H1 (cell line): ENCODE results near the gene ADGB. TPM values are rescaled to one million over a fixed set of nuclear protein-coding genes. Genes with fewer than 3 reads are reported as not detected.
"Not testable (repeated sequence)": the region's sequence is repeated elsewhere in the genome, so short reads cannot be mapped to it uniquely, and the experiment has no call there.

Source experiments
- CTCF ChIA-PET: fragments of 300-600 bp; sonication (Branson Sonifier 250); formaldehyde crosslinking; loops from one replicate; lab custom pipeline; 2021; ENCODE audit not compliant: partially characterized antibody; lab: Charles Lee
- POLR2A ChIA-PET: fragments of 300-600 bp; sonication (Branson Sonifier 250); formaldehyde crosslinking; loops from one replicate; lab custom pipeline; 2021; ENCODE audit warnings: inconsistent platforms; ENCODE audit not compliant: partially characterized antibody; lab: Charles Lee
- DNase-seq, 2 experiments: peaks; one replicate each; pipeline versions ENCODE4 v3.0.0 to v3.0.0-alpha.2; 2010 to 2022; ENCODE audit warnings: low spot score in 2 of 2, low read depth in 1 of 2, mixed read lengths in 1 of 2
- FAIRE-seq: peaks from 2 replicates; lab custom pipeline; 2011; peaks lifted over from hg19 to GRCh38; lab: Jason Lieb, UNC
- H2AFZ ChIP-seq: 2 replicates; pipeline ENCODE4 v1.8.1; 2012; ENCODE audit warnings: low read length, inconsistent platforms
- H2AK5ac ChIP-seq: 2 replicates; pipeline ENCODE4 v1.6.1; 2013; ENCODE audit warnings: low read depth, low read length
- H2BK120ac ChIP-seq: replicated peaks from 2 replicates; pipeline ENCODE3; 2013; ENCODE audit warnings: low read depth, low read length, inconsistent platforms
- H2BK12ac ChIP-seq: 2 replicates; pipeline ENCODE4 v1.6.1; 2013; ENCODE audit warnings: low read depth, low read length
- H2BK15ac ChIP-seq: 2 replicates; pipeline ENCODE4 v1.6.1; 2013; ENCODE audit warnings: low read length
- H2BK20ac ChIP-seq: 2 replicates; pipeline ENCODE4 v1.6.1; 2013; ENCODE audit warnings: low read length
- H2BK5ac ChIP-seq: 2 replicates; pipeline ENCODE4 v1.6.1; 2013; ENCODE audit warnings: low read depth, low read length
- H3K14ac ChIP-seq: 2 replicates; pipeline ENCODE4 v1.6.1; 2013; ENCODE audit warnings: inconsistent platforms; ENCODE audit not compliant: insufficient read length
- H3K18ac ChIP-seq: 2 replicates; pipeline ENCODE4 v1.6.1; 2013; ENCODE audit warnings: low read length; ENCODE audit errors: extremely low read depth
- H3K23ac ChIP-seq: 2 replicates; pipeline ENCODE4 v1.6.1; 2013; ENCODE audit warnings: inconsistent platforms; ENCODE audit not compliant: insufficient read length
- H3K23me2 ChIP-seq: 2 replicates; pipeline ENCODE4 v1.6.1; 2013; ENCODE audit warnings: low read depth, low read length
- H3K27ac ChIP-seq: 2 replicates; pipeline ENCODE4 v1.6.1; 2011; ENCODE audit warnings: low read depth, low read length, inconsistent platforms
- H3K27me3 ChIP-seq, 4 experiments: replicated peaks in 1 of 4; 1 replicate in 1 of 4; 2 replicates in 3 of 4; pipeline versions ENCODE4 v1.6.1 to v1.8.1; 2011 to 2013; ENCODE audit warnings: low read length in 3 of 4, mild to moderate bottlenecking in 3 of 4, inconsistent platforms in 2 of 4, mixed read lengths in 2 of 4, moderate library complexity in 1 of 4; ENCODE audit not compliant: control insufficient read depth in 3 of 4, insufficient read depth in 3 of 4; ENCODE audit errors: extremely low read depth in 1 of 4
- H3K36me3 ChIP-seq, 4 experiments: 2 replicates each; pipeline versions ENCODE4 v1.6.1 to v1.8.1; 2011 to 2013; ENCODE audit warnings: mild to moderate bottlenecking in 4 of 4, low read length in 3 of 4, moderate library complexity in 2 of 4, control low read depth in 1 of 4, inconsistent platforms in 1 of 4; ENCODE audit not compliant: insufficient read depth in 4 of 4, control insufficient read depth in 2 of 4
- H3K4ac ChIP-seq: replicated peaks from 2 replicates; pipeline ENCODE3; 2013; ENCODE audit warnings: low read length, low read depth, mixed read lengths, inconsistent platforms; ENCODE audit not compliant: insufficient read length
- H3K4me1 ChIP-seq, 4 experiments: replicated peaks in 1 of 4; 1 replicate in 1 of 4; 2 replicates in 3 of 4; pipeline versions ENCODE4 v1.6.1 to v1.8.1; 2011 to 2013; ENCODE audit warnings: low read length in 3 of 4, inconsistent platforms in 2 of 4, mixed read lengths in 1 of 4; ENCODE audit not compliant: insufficient read depth in 4 of 4, control insufficient read depth in 3 of 4
- H3K4me2 ChIP-seq, 2 experiments: 2 replicates each; pipeline versions ENCODE4 v1.6.1 to v1.8.1; 2011 to 2013; ENCODE audit warnings: low read depth in 2 of 2, low read length in 2 of 2, control low read depth in 1 of 2, inconsistent platforms in 1 of 2, mild to moderate bottlenecking in 1 of 2; ENCODE audit not compliant: insufficient read depth in 1 of 2
- H3K4me3 ChIP-seq, 4 experiments: fragments of 200-600, 300-600 bp in 1 of 4; sonication (generic), shearing (Covaris generic), sonication (Bioruptor Twin) in 1 of 4; 2 replicates each; pipeline versions ENCODE4 v1.5.1 to v1.8.1; 2011 to 2016; ENCODE audit warnings: low read length in 4 of 4, low read depth in 3 of 4, control low read depth in 2 of 4, inconsistent platforms in 2 of 4, mild to moderate bottlenecking in 2 of 4, mixed read lengths in 1 of 4, moderate library complexity in 1 of 4; ENCODE audit not compliant: insufficient read depth in 2 of 4; ENCODE audit errors: extremely low read depth in 1 of 4
- H3K56ac ChIP-seq: replicated peaks from 2 replicates; pipeline ENCODE3; 2013; ENCODE audit warnings: low read depth, mild to moderate bottlenecking, mixed read lengths, low read length, inconsistent platforms; ENCODE audit not compliant: insufficient read length
- H3K79me1 ChIP-seq: 2 replicates; pipeline ENCODE4 v1.6.1; 2013; ENCODE audit warnings: low read depth, low read length, control low read depth
- H3K79me2 ChIP-seq, 2 experiments: 2 replicates each; pipeline versions ENCODE4 v1.6.1 to v1.8.1; 2012 to 2013; ENCODE audit warnings: low read length in 2 of 2, mild to moderate bottlenecking in 2 of 2, inconsistent platforms in 1 of 2; ENCODE audit not compliant: insufficient read depth in 2 of 2, control insufficient read depth in 1 of 2
- H3K9ac ChIP-seq, 4 experiments: replicated peaks in 1 of 4; 1 replicate in 1 of 4; 2 replicates in 3 of 4; pipeline versions ENCODE4 v1.6.1 to v1.8.1; 2011 to 2013; ENCODE audit warnings: low read depth in 3 of 4, low read length in 3 of 4, control low read depth in 2 of 4, mild to moderate bottlenecking in 2 of 4, moderate library complexity in 2 of 4, inconsistent platforms in 1 of 4; ENCODE audit errors: extremely low read depth in 1 of 4
- H3K9me3 ChIP-seq, 2 experiments: 2 replicates each; pipeline versions ENCODE4 v1.6.1 to v1.8.1; 2012 to 2013; ENCODE audit warnings: mild to moderate bottlenecking in 2 of 2, moderate library complexity in 2 of 2, control low read depth in 1 of 2, inconsistent platforms in 1 of 2, low read depth in 1 of 2, low read length in 1 of 2, mixed read lengths in 1 of 2; ENCODE audit not compliant: insufficient read depth in 2 of 2
- H4K20me1 ChIP-seq, 2 experiments: replicated peaks in 1 of 2; 2 replicates each; pipeline versions ENCODE3 to v1.8.1; 2011 to 2013; ENCODE audit warnings: inconsistent platforms in 2 of 2, low read length in 2 of 2, mild to moderate bottlenecking in 1 of 2; ENCODE audit not compliant: insufficient read depth in 2 of 2, control insufficient read depth in 1 of 2
- H4K5ac ChIP-seq: 2 replicates; pipeline ENCODE4 v1.6.1; 2013; ENCODE audit warnings: low read length, low read depth, mixed read lengths, inconsistent platforms; ENCODE audit not compliant: insufficient read length
- H4K8ac ChIP-seq: 2 replicates; pipeline ENCODE4 v1.8.0; 2013; ENCODE audit warnings: mild to moderate bottlenecking, moderate library complexity, low read length, inconsistent platforms; ENCODE audit not compliant: insufficient read depth; ENCODE audit errors: extremely low read depth
- H4K91ac ChIP-seq: replicated peaks from 2 replicates; pipeline ENCODE3; 2013; ENCODE audit warnings: low read length, mixed read lengths, inconsistent platforms; ENCODE audit not compliant: insufficient read length
- BCL11A ChIP-seq, 2 experiments: IDR thresholded peaks; one replicate each; pipeline ENCODE4 v1.6.1; 2011; ENCODE audit warnings: low read depth in 2 of 2, low read length in 2 of 2, mild to moderate bottlenecking in 2 of 2
- CREB1 ChIP-seq: IDR thresholded peaks from 2 replicates; pipeline ENCODE4 v1.6.1; 2012; ENCODE audit warnings: inconsistent platforms
- HDAC2 ChIP-seq, 2 experiments: fragments of 300-600 bp in 1 of 2; sonication (generic) in 1 of 2; IDR thresholded peaks; 2 replicates each; pipeline ENCODE4 v1.6.1; 2011 to 2012; ENCODE audit warnings: low read depth in 2 of 2, low read length in 2 of 2, mild to moderate bottlenecking in 2 of 2, moderate library complexity in 2 of 2, borderline replicate concordance in 1 of 2, inconsistent platforms in 1 of 2
- RNF2 ChIP-seq: fragments of 200-900, 300-1000 bp; sonication (generic); IDR thresholded peaks from 2 replicates; pipeline ENCODE4 v1.7.1; 2016; ENCODE audit warnings: borderline replicate concordance, low read depth, mild to moderate bottlenecking, antibody characterized with exemption, low read length; ENCODE audit not compliant: poor library complexity, severe bottlenecking; ENCODE audit errors: missing control alignments
- SIN3A ChIP-seq, 2 experiments: IDR thresholded peaks in 1 of 2; conservative IDR thresholded peaks in 1 of 2; 2 replicates each; pipeline ENCODE4 v1.6.1; 2011 to 2012; ENCODE audit warnings: low read length in 2 of 2, improper control_type of control experiment in 1 of 2, low read depth in 1 of 2, mild to moderate bottlenecking in 1 of 2
- TEAD4 ChIP-seq: IDR thresholded peaks from 2 replicates; pipeline ENCODE4 v1.6.1; 2012; ENCODE audit warnings: low read depth, low read length, inconsistent platforms, mixed read lengths
- WGBS, 2 experiments: shearing (Covaris generic) in 1 of 2; methylation state at CpG; one replicate each; pipeline versions ENCODE4 v1.1.6 to v1.1.7; 2013 to 2015; ENCODE audit warnings: low lambda C conversion rate in 2 of 2, mixed read lengths in 2 of 2, inconsistent platforms in 1 of 2, low coverage in 1 of 2, missing lambda C conversion rate in 1 of 2; ENCODE audit not compliant: insufficient replicate concordance in 2 of 2, insufficient coverage in 1 of 2, insufficient read length in 1 of 2; ENCODE audit errors: extremely low coverage in 1 of 2, missing lambda C conversion rate in 1 of 2; 5-methylcytosine and 5-hydroxymethylcytosine counted together
- polyA plus RNA-seq, 7 experiments: library from polyadenylated mRNA; depleted of rRNA in 3 of 7; stranded (reverse) in 5 of 7; unstranded in 2 of 7; fragments of >200 nt in 5 of 7; fragments of 200-250 nt in 2 of 7; gene quantifications; 1 replicate in 5 of 7; 2 replicates in 1 of 7; 4 replicates in 1 of 7; pipeline versions ENCODE4 v1.2.1 to v1.2.3, GENCODE V29; 2011 to 2013; ENCODE audit warnings: missing spikeins in 2 of 7, mixed read lengths in 2 of 7
- total RNA-seq: library from RNA; stranded (reverse); fragmentation: NEBNext Ultra II Directional; extraction: Animal tissue kit (Norgen Biotek cat#: 25700); gene quantifications from 2 replicates; pipeline ENCODE4 v1.2.1, GENCODE V29; 2021

Gene ADGB
- total and polyA plus RNA-seq, 2 of the 8 experiments (the other 6 are each of a cell fraction or from before 2014, with no cell fraction given), result not detected

GRCh38 chr6:146805546-146806325 lies 207.0 kb downstream of the ADGB start (continued):
- TF ChIP-seq RNF2, result no peak
- TF ChIP-seq HDAC2 (IDR thresholded peaks at IDR 0.05; ENCODE audit: borderline replicate concordance in 1 of 2, low read depth in 2 of 2, low read length in 2 of 2), result no peak
- TF ChIP-seq CREB1, result no peak
- TF ChIP-seq SIN3A (conservative IDR thresholded peaks at IDR 0.05 in 1 of 2, IDR thresholded peaks at IDR 0.05 in 1 of 2; ENCODE audit: low read depth in 1 of 2, low read length in 2 of 2), result no peak
- TF ChIP-seq TEAD4, result no peak
- TF ChIP-seq BCL11A (IDR thresholded peaks at IDR 0.05; ENCODE audit: low read depth in 2 of 2, low read length in 2 of 2), result no peak

GRCh38 chr6:146809014-146809413 lies 210.2 kb downstream of the ADGB start:
- H3K36me3 ChIP-seq, POLR2A ChIA-PET: not testable (repeated sequence)

More at GRCh38 chr6:146809014-146809413, 210.2 kb downstream of the ADGB start:
- H3K27me3 ChIP-seq, DNase-seq, H2AFZ ChIP-seq, H3K79me1 ChIP-seq, H4K8ac ChIP-seq, H2BK15ac ChIP-seq, H2BK120ac ChIP-seq, H4K5ac ChIP-seq, H3K4ac ChIP-seq, CTCF ChIA-PET, H2BK20ac ChIP-seq, H3K27ac ChIP-seq, H3K79me2 ChIP-seq, FAIRE-seq, H3K4me3 ChIP-seq, H3K56ac ChIP-seq, H2AK5ac ChIP-seq, H3K23me2 ChIP-seq, H2BK12ac ChIP-seq, H2BK5ac ChIP-seq, H3K4me1 ChIP-seq, H3K23ac ChIP-seq, H4K91ac ChIP-seq, H3K4me2 ChIP-seq, H3K14ac ChIP-seq, H3K9ac ChIP-seq, H3K9me3 ChIP-seq, H3K18ac ChIP-seq, H4K20me1 ChIP-seq: not testable (repeated sequence)
- 80% methylated on average over 9 of the region's 9 CpGs; no CpG with 5 or more reads in 1 of the 2 experiments for WGBS, 2 experiments
